ENCODE data around the gene SYT1.
A peak's percentile ranks its signal among the peaks of the same experiment; 100 is the strongest.
"Not testable (repeated sequence)": the region's sequence is repeated elsewhere in the genome, so short reads cannot be mapped to it uniquely, and the experiment has no call there.

Gene SYT1

DNA sequence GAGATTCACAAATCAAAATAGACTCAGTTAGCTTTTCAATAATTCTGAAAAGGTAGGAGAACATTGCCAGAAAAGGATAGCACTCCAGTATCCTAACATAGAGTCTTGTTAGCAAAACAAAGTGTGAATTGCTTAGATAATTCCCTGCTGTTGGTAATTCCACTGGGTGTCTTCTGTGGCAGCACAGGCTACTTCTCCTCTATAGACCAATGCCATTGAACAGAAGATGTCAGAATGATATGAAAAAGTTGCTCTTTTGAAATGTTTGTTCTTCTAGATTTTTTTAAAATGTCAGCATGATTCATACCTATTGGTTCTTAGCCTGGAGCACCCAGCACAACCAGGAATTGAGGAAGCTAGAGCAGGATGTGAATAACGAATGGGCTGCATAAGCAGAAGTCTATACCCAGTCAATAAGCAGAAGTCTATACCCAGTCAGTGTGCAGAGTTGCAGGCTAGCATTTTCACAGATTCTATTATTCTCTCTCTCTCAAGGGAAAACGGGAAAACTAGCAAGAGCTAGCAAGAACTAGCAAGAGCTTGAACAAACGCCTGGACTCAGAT is 112.8 kb downstream of the SYT1 start:
- DNase-seq: no peak

DNA sequence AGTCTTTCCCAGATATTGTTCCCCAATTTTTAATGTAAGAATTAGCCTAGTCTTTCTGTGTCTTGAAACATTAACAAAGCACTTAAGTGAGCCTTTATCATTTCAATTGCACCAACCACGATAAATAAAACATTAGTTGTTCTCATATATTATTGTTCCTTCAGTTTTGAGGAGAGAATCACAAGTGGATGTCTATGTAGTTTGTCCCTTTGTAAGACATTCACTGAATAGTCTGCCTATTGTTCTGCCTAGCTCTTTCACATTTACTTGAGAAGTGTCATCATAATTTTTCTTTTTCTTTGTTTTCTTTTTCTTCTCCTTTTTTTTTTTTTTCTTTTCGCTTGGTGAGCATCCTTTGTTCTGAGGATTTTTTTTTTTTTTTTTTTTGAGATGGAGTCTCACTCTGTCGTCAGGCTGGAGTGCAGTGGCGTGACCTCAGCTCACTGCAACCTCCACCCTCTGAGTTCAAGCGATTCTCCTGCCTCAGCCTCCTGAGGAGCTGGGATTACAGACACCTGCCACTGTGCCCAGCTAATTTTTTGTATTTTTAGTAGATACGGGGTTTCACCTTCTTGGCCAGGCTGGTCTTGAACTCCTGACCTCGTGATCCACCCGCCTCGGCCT is 129.7 kb downstream of the SYT1 start:
- no peak for DNase-seq

DNA sequence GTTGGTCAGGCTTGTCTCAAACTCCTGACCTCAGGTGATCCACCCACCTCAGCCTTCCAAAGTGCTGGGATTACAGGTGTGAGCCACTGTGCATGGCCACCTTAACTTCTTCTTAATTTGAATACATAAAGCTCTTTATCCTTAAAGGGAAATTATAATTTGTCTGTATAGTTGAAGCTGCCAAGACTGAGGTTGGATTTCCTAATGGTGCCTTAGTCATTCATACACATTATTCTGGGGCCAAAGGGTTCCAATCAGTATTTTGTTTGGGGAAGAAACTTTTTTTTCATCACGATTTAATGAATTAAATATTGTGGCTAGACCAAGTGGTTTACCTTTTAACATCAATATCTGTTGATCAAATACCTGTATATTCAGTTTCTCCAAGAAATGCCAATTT is 135.9 kb downstream of the SYT1 start:
- no peak for DNase-seq

DNA sequence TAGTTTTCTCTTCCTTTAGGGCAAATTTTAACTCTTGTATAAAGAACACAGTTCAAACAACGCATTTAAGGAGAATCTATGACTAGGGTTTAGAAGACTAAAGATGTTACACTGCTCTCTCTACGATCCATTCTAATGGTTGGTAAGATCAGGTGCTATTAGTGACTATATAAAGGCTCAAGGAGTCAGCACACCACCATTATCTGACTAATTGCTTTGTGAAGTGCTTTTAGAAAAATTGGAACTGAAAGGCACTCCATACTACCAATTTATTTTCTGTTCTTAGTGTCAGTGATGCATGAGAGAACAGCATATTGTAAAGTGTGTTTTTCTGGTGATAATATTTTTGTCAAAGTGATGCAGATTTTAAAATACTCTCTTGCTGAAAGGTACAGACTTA is 136.8 kb downstream of the SYT1 start:
- peak; percentile 32 for DNase-seq

DNA sequence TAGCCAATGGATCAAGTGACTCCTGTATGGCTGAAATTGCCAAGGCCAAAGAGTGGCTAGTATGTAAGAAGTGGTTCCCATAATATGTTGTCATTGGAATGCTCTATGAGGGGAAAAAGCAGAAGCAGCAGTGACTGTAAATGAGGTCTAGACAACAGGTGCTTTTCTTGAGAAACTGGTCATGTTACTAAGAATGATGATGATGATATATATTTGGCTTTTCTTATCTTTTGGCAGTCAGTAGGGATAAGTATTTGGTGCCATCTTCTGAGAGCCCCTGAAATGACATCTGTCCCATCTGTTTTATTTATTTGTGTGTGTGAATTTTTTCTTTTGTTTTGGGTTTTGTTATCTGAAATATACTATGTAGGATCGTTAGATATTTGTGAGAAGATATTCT is 141.7 kb downstream of the SYT1 start:
- no peak for DNase-seq

DNA sequence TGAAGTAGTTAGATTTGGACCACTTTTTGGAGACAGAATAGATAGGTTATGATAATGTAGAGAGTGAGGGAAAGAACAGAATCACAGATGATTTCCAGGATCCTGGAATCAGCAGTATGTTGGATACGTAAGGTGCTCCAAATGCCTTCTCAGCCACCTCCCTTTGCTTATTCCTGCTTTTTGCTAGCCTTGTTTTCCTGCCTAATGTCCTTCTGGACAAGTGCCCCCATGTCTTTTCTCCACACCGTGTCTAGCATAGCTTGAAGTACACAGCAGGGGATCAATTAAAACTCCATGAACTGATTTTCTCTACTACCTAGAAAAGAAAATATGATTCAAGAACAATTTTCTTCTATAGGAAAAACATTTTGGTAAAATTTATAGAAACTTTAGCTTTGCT is 144.0 kb downstream of the SYT1 start:
- DNase-seq: no peak

DNA sequence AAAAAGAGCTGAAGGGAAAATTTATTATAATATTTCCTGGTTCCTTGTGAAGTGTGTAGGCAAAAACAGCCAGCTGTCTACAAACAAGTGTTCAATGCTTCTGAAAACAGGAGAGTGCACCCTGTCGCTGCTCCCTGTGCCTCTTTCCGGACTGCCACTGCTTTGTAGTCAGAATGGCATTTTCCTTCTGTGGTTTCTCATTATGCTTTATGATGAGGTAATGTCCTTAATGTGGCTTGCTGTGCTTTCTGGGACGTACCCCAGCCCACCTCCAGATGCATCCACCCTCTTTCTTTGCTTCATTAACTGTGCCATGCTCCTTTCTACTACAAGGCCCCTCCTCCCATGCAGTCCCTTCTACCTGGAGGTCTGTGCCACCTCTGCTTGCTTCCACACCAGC is 148.1 kb downstream of the SYT1 start:
- DNase-seq: no peak

DNA sequence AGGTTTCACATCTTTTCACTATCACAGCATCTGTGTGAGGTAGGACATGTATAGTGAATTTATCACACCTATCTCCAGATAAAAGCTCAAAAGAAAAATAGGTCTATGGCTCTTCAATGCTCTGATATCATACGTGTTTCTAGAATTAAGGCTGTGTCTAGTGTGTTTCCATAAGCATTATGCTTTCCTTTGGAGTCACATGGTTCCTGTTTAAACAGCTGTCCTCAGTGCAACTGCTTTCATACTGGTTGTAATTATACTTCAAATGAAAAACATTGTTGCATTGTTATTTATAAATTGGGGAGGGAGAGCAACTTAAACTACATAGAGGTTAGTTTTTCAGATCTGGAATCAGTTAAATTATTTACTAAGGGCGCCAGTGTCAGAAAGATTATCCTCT is 151.6 kb downstream of the SYT1 start:
- peak; percentile 92 for DNase-seq

DNA sequence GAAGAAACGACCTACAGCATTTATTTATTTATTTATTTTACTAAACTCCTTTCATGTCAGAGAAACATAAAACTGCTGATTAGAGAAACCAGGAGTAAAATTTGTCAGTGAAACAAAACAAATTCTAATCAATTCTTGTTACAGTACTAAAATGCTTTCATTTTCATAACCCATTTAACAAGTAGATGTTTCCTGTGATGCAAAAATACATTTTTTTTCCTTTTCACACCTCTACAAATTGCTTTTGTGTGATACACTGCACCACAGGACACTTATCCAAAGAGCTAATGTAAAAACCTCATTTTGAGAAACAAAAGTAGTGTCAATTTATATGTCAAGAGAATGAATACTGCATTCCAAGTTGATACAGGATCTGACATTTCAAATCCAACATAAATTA is 155.1 kb downstream of the SYT1 start:
- no peak for DNase-seq

DNA sequence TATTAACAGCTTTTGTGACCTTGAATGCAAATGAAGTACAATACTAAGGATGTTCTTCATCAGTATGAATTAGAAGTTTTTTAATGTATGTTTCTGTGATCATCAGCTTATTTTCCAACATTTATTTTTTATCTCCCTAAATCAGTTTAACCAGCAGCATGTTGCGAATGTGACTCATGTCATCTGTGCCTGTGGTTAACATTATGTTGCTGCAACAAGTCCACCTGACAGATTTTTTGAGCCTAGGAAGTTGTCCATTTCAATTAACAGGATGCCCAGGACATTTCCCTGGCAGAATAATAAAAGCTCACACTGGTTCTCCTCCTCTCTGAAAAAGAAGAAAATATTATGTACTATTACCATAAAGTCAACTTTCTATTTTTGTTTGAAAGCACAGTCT is 155.5 kb downstream of the SYT1 start:
- no peak for DNase-seq

DNA sequence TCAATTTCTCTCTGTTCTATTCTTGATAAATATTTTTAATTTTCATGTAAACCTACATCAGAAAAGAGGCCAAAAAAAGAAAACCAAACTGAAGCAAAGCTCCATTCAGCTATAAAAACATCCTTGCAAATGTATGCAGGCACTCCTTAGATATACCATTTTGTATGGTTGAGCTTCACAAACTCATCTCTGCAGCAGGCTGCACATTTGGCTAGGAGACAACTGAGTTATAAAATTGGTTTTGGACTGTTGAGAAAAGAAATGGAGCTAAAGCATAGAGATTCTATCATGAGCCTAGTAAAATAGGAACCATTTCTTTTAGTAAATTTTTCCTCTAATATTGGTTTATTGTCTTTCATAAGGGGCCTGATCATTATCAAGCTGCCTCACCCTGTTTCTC is 156.4 kb downstream of the SYT1 start:
- DNase-seq: no peak

DNA sequence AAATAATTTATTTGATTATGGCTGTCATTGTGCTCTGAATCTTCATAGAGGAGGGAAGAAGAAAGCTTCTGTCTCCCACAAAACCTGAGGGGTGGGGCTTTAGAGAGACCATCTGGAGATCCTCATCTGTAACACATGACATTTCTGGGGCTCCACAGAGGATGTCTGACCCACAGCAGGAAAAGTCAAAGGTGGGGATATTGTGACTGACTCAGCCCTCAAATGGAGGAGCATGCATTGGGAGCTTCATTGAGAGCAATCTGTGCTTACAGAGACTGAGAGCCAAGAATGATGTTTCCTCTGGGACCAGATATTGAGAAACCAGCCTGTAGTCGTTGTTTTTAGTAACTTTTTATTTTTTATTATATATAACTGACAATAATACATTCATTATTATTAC is 158.7 kb downstream of the SYT1 start:
- DNase-seq: no peak

DNA sequence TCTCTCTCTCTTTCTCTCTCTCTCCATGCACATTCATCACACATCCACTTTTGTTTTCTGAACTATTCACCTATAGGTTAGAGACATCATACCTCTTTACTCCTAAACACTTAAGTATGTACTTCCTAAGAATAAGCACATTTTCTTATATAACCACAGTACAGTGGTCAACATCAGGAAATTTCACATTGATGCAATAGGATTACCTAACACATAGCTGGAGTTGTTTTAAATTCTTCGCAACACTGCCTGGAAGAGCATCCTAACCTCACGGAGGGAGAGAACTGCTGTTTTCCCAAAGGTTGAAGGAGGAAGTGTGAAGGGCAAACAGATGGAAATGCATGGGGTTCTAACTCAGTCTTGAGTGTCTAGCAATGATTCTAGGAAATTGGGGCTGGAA is 159.2 kb downstream of the SYT1 start:
- no peak for DNase-seq

DNA sequence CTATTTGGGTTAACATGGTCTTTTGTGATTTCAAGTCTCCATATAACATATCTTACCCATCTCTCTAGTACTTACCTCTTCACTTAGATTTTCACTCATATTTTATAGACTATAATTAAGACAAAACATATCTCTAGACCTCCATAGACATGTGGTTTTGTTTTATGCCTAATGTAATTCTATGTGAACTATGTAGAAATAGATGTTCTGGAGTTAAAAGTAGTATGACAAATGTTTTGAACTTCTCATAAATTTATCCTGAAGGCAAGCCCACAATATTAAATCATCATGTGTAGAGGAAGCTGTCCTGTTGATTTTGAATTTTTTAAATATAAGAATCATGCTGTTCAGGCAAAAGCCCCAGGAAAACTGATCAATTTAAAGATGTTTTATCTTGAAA is 169.2 kb downstream of the SYT1 start:
- DNase-seq: no peak

DNA sequence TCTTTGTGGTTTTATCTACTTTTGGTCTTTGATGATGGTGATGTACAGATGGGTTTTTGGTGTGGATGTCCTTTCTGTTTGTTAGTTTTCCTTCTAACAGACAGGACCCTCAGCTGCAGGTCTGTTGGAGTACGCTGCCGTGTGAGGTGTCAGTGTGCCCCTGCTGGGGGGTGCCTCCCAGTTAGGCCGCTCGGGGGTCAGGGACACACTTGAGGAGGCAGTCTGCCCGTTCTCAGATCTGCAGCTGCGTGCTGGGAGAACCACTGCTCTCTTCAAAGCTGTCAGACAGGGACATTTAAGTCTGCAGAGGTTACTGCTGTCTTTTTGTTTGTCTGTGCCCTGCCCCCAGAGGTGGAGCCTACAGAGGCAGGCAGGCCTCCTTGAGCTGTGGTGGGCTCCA is 180.2 kb downstream of the SYT1 start:
- DNase-seq: not testable (repeated sequence)

DNA sequence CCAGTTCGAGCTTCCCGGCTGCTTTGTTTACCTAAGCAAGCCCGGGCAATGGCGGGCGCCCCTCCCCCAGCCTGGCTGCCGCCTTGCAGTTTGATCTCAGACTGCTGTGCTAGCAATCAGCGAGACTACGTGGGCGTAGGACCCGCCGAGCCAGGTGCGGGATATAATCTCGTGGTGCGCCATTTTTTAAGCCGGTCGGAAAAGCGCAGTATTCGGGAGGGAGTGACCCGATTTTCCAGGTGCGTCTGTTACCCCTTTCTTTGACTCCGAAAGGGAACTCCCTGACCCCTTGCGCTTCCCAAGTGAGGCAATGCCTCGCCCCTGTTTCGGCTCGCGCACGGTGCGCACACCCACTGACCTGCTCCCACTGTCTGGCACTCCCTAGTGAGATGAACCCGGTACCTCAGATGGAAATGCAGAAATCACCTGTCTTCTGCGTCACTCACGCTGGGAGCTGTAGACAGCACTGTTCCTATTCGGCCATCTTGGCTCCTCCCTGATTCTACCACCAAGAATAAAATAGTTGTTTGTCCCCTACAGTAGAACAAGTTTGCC is 180.7 kb downstream of the SYT1 start:
- DNase-seq: not testable (repeated sequence)

DNA sequence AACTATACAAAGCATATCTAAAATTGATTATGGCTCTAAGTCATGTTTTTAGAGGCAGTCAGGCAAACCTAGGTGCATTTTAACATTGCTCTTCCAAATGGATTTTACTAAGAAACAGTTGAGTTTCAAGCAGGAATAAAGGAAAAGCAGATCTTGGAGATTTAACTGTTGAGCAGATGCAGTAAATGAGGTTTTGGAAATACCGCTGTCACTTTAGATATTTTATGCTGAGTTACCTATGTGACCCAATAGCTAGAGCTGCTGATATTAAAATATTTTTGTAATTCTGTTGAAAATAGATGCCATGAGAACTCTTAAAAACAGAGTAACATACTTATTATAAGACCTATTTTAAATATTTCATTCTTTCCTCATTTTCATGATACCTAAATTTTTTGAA is 181.4 kb downstream of the SYT1 start:
- no peak for DNase-seq

DNA sequence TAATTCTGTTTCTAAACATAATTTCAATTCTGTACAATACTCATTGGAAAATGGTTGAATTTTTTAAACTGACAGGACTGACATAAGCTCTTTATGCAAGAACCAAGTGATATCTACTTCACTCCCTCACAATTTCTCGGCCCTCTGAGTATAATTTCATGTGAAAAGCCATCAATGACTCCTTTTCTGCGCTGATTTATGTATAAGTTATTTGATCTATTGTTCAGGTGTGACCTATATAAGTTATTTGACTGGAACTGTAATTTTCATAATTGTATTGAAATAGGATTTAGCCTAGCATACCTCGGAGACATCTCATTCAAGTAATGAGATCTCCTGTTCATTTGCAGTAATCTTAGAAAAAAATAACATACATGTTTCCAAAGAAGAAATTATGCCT is 184.4 kb downstream of the SYT1 start:
- DNase-seq: no peak

DNA sequence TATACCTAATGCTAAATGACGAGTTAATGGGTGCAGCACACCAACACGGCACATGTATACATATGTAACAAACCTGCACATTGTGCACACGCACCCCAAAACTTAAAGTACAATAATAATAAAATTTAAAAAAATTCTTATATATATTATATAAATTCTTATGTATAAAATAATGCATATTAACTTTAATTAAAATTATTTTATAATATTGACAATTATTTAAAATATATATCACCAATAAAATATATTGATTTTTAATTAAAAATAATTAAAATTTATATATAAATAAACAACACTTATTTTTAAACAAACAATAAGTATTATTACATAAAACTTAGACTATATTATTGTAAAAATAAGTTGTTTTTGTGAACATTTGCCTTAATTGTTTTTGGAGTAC is 188.8 kb downstream of the SYT1 start:
- no peak for DNase-seq

DNA sequence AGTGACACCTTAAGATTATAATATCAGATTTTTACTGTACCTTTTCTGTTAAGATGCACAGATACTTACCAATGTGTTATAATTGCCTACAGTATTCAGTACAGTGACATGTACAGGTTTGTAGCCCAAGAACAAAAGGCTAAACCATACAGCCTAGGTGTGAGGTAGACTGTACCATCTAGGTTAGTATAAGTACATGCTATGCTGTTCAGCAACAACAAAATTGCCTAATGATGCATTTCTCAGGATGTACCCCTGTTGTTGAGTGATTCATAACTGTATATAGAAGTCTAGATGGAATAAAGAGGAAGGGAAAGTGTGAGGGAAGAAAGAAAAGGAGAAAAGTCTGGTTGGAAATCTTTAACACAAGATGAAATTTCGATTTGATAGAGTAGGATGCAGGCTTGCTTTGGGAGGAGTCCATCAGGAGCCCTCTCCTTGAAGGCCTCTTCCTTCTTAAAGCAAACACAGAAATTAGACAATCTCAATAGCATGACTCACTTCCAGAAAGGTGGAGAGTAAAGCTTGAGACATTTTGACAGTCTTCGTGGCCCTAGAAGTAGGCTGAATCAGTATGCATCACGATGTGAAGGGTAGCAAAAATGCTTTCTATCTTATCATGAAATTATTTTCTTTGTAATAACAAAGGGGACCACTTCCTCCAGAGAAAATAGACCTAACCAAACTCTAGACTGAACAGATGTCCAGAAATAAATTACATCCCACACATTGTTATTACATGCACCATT is 191.5 kb downstream of the SYT1 start:
- DNase-seq: no peak

DNA sequence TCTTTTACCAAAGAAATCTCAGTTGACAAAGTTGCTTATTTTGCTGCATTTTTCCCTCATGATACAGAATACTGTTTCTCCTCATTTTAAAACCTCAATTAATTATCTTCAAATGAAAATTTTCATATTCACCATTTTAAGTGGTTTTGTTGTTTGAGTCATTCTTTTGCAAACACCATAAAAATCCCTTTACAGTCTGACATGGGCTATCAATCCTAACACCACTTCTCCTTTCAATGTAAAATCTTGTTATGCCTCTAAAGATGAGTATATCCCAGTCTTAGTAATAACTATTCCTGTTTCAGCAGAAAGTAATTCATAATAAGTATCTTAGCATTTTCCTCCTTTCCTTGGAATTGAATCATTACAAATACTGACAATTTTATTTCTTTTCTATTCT is 192.2 kb downstream of the SYT1 start:
- no peak for DNase-seq

DNA sequence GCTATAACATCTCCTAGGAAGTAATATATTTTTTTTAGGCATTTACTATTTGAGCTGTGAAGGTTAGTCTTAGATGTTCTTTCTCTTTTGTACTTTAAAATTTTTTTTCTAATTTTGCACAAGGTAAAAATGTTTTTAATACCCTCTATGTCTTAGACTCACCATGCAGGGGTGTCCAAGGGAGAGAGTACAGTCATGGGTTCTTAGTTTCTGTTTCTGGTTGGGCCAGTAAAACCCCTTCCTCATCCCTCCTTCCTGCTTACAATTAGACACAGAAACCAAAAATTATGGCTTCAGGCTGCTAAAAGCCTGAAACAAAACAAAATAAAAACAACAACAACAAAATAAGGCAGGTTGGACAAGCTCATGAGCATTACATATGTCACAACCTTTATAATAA is 193.0 kb downstream of the SYT1 start:
- DNase-seq: no peak

DNA sequence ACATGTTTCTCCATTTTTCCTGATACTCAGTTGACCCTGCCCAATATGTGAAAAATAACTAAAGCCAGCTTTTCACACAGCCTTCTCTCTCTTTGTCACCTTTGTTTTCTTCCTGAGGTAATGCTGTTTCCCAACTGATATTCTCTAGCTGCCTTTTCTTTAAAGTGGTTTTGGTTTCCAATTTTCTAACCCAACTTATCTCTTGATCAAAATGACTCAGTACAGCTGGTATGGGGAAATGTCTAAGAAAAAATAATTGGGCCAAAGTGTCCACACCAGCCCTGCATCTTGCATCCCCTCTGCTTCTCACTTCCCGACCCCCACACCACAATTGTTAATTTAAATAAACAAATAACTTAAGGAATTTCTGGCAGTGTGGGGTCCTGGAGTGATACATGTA is 193.8 kb downstream of the SYT1 start:
- no peak for DNase-seq

DNA sequence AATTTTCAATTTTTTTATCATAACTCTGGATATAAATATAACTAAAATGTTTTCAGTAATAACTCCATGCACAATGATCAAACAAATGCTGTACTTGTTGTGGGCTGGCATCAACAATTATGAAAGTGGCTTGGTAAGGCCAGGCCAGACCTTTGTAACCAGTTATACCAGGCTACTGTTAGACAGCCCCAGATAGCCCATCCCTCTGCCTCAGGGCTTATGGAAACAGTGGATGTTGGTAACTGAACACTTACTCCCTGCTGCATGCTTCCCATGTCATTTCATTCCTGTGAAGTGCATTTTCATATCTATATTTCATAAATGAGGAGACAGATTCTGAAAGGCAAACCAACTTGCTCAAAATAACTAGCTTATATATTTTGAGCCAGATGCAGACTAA is 195.0 kb downstream of the SYT1 start:
- no peak for DNase-seq

DNA sequence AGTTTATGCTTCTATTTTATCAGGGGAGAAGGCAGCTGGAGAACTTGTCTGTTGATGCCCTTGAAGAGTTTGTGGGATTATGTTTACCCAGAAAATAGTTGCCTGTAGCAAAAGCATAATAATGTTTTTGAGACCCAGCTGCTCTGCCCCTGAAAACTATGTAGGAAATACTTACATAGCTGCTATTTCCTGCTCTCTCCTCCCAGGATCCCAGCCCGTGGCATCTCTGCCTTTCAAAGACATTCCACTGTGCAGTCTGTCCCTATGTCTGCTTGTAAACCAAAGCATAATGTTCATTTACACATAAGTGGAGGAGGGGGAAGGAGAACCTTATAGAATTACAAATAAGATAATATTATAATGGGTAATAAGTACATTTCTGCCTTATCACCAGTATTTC is 198.7 kb downstream of the SYT1 start:
- no peak for DNase-seq

All from NCI-H146 (cell line).